ENCODE measurements around the gene SLC36A3. TPM values are rescaled to one million over a fixed set of nuclear protein-coding genes. Genes with fewer than 3 reads are reported as not detected.

Gene SLC36A3
- total RNA-seq, 4 donors from 2014 or later: not detected

GRCh38 chr5:151262532-151262931 lies 41.0 kb downstream of the SLC36A3 start:
- H3K4me3 ChIP-seq: no peak overlapping the region
- no peak for ATAC-seq

GRCh38 chr5:151259931-151260330 lies 43.6 kb downstream of the SLC36A3 start:
- Histone ChIP-seq H3K27ac (no peak overlapping the region), H3K36me3 (peaks cover 0 to 50% of the 10 kb centered on the region in 2 donors), H3K4me1 (peaks cover 0 to 29% (median 0%) of the 10 kb centered on the region in 3 donors), H3K4me3 (no peak overlapping the region), H3K27me3 (no peaks in the 10 kb centered on the region), H3K9me3 (no peaks in the 10 kb centered on the region)
- 82 to 83% methylated on average over 3 of the region's 4 CpGs for WGBS, 2 donors (ENCODE audit: low coverage in 1 of 2)
- TF ChIP-seq POLR2A (IDR thresholded peaks at IDR 0.05) (no peak), POLR2AphosphoS5 (IDR thresholded peaks at IDR 0.05) (no peak), EP300 (IDR thresholded peaks at IDR 0.05) (no peak), CTCF (IDR thresholded peaks at IDR 0.05) (no peak)
- ATAC-seq: no peak

More at GRCh38 chr5:151262532-151262931, 41.0 kb downstream of the SLC36A3 start:
- Histone ChIP-seq H3K36me3 (peaks cover 5 to 72% of the 10 kb centered on the region in 2 donors), H3K27me3 (no peaks in the 10 kb centered on the region), H3K27ac (no peak overlapping the region), H3K9me3 (no peaks in the 10 kb centered on the region), H3K4me1 (peaks cover 0 to 9% (median 0%) of the 10 kb centered on the region in 3 donors)
- 84 to 100% methylated on average over 2 to 3 of the region's 3 CpGs for WGBS, 2 donors (ENCODE audit: low coverage in 1 of 2)
- TF ChIP-seq POLR2AphosphoS5 (IDR thresholded peaks at IDR 0.05) (no peak), CTCF (IDR thresholded peaks at IDR 0.05) (no peak), POLR2A (IDR thresholded peaks at IDR 0.05) (no peak), EP300 (IDR thresholded peaks at IDR 0.05) (no peak)

- H3K27me3 ChIP-seq: no peaks in the 10 kb centered on the region
- peaks cover 0 to 40% (median 8%) of the 10 kb centered on the region in 3 donors for H3K4me1 ChIP-seq
- H3K4me3 ChIP-seq: no peak overlapping the region
- no peak for ATAC-seq
- peaks cover 0 to 45% of the 10 kb centered on the region in 2 donors for H3K36me3 ChIP-seq
- H3K9me3 ChIP-seq: no peaks in the 10 kb centered on the region
- no peak overlapping the region for H3K27ac ChIP-seq
- 20 to 83% methylated on average over 1 of the region's 1 CpG for WGBS, 2 donors (ENCODE audit: low coverage in 1 of 2)
- TF ChIP-seq POLR2A (IDR thresholded peaks at IDR 0.05): no peak
- TF ChIP-seq POLR2AphosphoS5 (IDR thresholded peaks at IDR 0.05): no peak
- TF ChIP-seq CTCF (IDR thresholded peaks at IDR 0.05): no peak
- no peak for TF ChIP-seq EP300 (IDR thresholded peaks at IDR 0.05)
Observed at GRCh38 chr5:151258816-151259215, 44.8 kb downstream of the SLC36A3 start.

- no peak overlapping the region for H3K27ac ChIP-seq
- no peaks in the 10 kb centered on the region for H3K9me3 ChIP-seq
- no peaks in the 10 kb centered on the region for H3K27me3 ChIP-seq
- no peak overlapping the region for H3K4me3 ChIP-seq
- TF ChIP-seq EP300 (IDR thresholded peaks at IDR 0.05) (no peak), CTCF (IDR thresholded peaks at IDR 0.05) (no peak), POLR2A (IDR thresholded peaks at IDR 0.05) (no peak)
- WGBS, 2 donors (ENCODE audit: low coverage in 1 of 2): 96% methylated on average over 5 of the region's 7 CpGs; no CpG with 5 or more reads in 1 of the 2 donors
- peak; percentile 46 for ATAC-seq
- peaks cover 0 to 46% (median 13%) of the 10 kb centered on the region in 3 donors for H3K4me1 ChIP-seq
- peaks cover 0 to 39% of the 10 kb centered on the region in 2 donors for H3K36me3 ChIP-seq
Observed at GRCh38 chr5:151258201-151258611, 45.4 kb downstream of the SLC36A3 start.

- WGBS, 2 donors (ENCODE audit: low coverage in 1 of 2): 72 to 73% methylated on average over 3 to 5 of the region's 5 CpGs
- Histone ChIP-seq H3K36me3 (peaks cover 0 to 34% of the 10 kb centered on the region in 2 donors), H3K4me1 (peaks cover 0 to 46% (median 13%) of the 10 kb centered on the region in 3 donors), H3K27me3 (no peaks in the 10 kb centered on the region), H3K4me3 (no peak overlapping the region), H3K9me3 (no peaks in the 10 kb centered on the region), H3K27ac (no peak overlapping the region)
- ATAC-seq: no peak
- TF ChIP-seq EP300 (IDR thresholded peaks at IDR 0.05): no peak
- TF ChIP-seq POLR2A (IDR thresholded peaks at IDR 0.05): no peak
- no peak for TF ChIP-seq CTCF (IDR thresholded peaks at IDR 0.05)
- TF ChIP-seq POLR2AphosphoS5 (IDR thresholded peaks at IDR 0.05): no peak
Observed at GRCh38 chr5:151257731-151258181, 45.8 kb downstream of the SLC36A3 start.

Measured in gastroesophageal sphincter (tissue), 4 donors.